Measurements from ENCODE around the gene POMGNT1.

GRCh38 chr1:46193285-46193684, 4.9 kb downstream of the POMGNT1 start:
- TF ChIP-seq CTCF (IDR thresholded peaks at IDR 0.05; ENCODE audit: low read depth, low read length) (no peak), MAX (IDR thresholded peaks at IDR 0.05; ENCODE audit: low read depth, low read length) (no peak)
